GM23248 (cell line): ENCODE results near the gene ZBED5.

Experiments used
- EZH2 ChIP-seq: fragments of 200-600 bp; sonication (generic); IDR thresholded peaks from 2 replicates; pipeline ENCODE4 v1.6.1; 2018; ENCODE audit warnings: antibody characterized with exemption, mild to moderate bottlenecking; ENCODE audit not compliant: insufficient read depth, poor library complexity, severe bottlenecking
- EZH2phosphoT487 ChIP-seq: fragments of 200-600 bp; sonication (generic); IDR thresholded peaks from 2 replicates; pipeline ENCODE4 v1.6.1; 2018; ENCODE audit warnings: antibody characterized with exemption, moderate library complexity, mild to moderate bottlenecking, low read depth; ENCODE audit not compliant: insufficient read depth

DNA sequence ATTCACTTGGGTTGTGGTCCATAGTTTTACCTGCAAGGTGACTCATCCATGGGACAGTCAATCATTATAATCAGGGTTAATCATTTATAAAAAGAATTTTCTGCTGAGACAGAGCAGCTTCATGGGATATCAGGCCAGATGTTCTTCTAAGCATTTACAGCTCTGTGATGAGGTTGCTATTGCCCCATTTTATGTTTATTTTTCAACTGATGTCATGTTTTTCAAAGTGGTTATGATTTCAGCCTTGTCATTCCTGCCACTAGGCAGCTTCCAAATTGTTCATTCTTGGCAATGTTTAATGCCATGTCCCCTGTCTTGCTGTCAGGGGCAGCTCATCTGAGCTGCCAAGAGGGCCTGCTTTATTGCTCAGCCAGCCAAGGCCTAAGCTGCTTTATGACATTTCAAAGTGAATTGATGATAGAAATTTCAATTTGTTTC lies 35.9 kb upstream of the ZBED5 start:
- no peak for TF ChIP-seq EZH2
- no peak for TF ChIP-seq EZH2phosphoT487
